GM19455 (cell line): ENCODE data around the gene OR5K4.

Experiments used
- ATAC-seq: cut with Tn5 transposase; IDR thresholded peaks from one replicate; pipeline ENCODE4 v1.9.1; 2021; ENCODE audit not compliant: unreplicated experiment

OR5K4 gene, protein sequence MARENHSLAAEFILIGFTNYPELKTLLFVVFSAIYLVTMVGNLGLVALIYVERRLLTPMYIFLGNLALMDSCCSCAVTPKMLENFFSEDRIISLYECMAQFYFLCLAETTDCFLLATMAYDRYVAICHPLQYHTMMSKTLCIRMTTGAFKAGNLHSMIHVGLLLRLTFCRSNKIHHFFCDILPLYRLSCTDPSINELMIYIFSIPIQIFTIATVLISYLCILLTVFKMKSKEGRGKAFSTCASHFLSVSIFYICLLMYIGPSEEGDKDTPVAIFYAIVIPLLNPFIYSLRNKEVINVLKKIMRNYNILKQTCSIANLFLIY

DNA sequence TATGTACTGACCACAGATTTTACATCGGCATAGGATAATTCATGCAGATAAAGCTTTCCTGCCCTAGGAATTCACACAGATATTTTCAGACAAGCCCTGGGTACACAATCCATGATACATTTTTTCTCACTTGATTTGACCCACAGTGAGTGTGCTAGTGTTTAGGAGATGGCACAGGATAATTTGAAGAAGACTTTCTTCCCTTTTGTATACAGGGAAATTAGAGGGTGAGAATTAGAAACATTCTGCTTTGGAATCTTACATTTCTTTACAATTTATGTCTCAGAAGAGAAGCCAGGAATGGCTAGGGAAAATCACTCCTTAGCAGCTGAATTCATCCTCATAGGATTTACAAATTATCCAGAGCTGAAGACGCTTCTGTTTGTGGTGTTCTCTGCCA is at the start of gene OR5K4:
Gene OR5K4, plus strand, starts transcription at position 301 of the 400 bp plus-strand sequence. Its CDS starts 0 bp downstream, at position 301.
- no peak for ATAC-seq

DNA sequence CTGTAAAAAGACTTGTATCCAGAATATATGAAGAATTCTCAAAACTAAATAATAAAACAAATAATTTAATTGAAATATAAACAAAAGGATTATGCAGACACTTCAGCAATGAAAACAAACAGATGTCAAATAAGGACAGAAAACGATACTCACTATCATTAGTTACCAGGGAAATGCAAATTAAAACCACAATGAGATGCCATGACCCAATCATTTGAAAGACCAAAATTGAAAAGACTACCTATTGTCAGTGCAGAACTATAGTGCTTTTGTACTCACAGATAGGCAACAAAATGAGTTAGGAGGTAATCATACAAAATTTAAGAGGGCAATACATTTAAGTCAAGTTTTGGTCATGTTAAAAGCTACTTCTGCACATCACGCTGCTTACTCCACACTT is 31.6 kb upstream of the OR5K4 start:
- no peak for ATAC-seq

DNA sequence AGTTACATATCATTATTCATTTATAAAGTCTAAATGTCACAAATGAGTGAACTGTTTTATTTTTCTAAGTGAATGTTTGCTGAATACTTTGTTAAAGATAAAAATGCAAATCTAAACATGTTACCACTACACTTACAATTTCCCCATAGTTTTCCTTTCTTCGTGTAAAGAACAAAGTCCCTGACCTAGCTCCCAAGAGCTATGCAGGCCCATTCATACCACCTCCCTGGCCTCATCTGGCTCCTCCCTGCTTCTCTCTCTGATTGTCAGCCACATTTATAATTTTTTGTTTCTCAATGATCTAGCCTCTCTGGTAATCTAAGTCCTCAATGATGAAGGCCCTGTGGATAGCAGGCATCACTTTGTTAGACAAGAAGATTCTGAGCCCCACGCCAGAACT is 31.0 kb upstream of the OR5K4 start:
- ATAC-seq, result no peak

DNA sequence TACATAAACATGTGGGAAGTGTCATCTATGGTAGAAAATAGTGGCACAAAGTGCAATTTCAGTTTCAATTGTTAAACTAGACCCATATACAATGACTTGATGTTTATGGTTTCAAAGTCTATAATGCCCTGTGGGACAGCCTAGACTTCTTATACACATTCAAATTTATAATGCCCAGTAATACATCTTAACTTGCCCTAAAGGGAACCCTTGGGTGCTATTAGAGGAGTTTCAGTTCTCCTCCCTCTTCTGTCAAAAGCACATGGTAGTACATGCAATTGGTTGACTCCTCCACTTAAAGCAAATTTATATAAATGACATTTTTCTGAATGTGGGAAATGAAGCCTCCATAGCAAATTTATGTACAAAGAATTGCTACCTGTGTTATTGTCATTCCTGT is 30.2 kb upstream of the OR5K4 start:
- no peak for ATAC-seq

DNA sequence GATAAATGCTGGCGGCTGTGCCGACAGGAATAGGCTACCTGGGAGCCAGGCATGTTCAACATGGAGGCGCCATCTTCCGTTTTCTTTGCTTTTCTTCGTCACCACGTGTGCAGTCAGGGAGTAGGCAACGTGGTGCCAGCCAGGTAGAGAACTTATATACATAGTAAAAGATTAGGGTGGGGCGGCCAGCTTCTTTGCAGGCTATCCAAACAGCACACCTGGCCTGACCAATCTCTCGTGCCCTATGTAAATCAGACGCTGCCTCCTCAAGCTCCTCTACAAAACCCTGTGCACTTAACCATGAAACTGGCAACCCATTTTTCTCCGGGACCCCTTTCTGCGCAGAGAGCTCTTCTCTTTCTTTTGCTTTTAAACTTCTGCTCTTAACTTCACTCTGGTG is 28.6 kb upstream of the OR5K4 start:
- no peak for ATAC-seq

DNA sequence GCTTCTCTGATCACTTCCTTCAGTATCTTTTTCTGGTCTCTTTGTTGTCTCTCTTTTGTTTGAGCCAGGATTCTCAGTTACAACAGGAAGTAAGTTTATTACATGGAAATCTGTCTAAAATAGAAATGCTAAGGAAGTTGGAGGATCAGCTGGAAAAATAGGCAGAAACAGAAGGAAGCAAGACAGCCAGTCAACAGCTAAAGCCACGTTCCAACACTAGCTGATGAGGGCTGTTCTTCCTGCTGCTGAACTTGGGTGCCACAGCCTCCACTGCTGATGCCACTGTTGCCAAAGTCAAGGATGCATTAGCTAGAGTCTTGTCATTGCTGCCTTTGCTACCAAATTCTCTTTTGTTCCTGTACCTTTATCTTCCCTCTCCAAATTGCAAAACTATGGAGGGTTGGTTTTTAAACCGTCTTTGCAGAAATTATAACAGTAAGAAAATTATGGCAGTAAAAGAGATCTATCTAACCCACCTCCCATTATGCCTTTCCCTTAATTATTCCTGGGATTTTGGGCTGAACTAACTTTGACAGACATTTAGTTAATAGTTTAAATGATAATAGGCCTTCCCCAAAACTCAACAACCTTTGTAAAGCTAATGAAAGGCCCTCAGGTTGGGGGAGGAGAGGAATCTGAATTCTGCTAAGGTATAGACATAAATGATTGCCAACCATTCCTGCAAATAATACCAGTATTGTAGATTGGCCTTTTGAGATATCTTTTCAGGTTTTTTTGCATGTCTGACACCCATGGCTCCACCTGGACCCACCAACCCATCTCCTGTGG is 27.4 kb upstream of the OR5K4 start:
- no peak for ATAC-seq

DNA sequence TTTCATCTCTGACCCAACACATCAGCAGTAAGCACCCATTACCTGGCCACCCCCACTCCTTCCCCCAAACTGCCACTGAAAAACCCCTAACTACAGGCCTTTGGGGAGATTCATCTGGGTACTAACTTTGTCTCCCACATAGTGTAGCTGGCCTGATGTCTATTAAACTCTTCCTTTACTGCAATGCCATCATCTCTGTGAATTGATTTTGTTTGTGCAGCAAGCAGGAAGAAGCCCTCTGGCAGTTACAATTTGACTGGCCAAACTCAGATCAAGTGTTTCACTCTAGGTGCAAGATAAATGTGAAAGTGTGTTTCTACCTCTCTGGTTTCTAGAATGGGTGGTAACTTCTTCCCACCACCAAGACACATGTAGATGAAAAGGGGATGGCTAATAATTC is 26.7 kb upstream of the OR5K4 start:
- ATAC-seq, result peak; percentile 74

DNA sequence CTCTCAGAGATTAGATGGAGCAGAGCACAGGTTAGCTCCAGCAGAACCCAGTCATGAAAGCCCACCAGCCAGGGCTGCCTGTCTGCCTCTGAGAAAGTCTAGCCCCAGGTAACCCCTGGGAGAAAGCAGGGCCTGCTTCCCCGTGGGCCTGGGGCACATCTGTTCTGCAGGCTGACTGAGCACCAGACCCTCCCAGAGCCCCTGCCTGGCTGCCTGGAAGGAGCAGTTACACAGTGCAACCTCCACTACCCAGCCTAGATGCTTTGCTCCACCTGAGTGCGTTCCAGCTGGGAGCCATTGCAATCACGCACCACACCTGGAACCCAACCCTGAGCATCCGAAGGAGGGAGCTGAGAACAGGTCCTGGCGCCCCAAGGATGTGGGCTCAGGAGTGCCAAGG is 24.7 kb upstream of the OR5K4 start:
- ATAC-seq, result no peak

DNA sequence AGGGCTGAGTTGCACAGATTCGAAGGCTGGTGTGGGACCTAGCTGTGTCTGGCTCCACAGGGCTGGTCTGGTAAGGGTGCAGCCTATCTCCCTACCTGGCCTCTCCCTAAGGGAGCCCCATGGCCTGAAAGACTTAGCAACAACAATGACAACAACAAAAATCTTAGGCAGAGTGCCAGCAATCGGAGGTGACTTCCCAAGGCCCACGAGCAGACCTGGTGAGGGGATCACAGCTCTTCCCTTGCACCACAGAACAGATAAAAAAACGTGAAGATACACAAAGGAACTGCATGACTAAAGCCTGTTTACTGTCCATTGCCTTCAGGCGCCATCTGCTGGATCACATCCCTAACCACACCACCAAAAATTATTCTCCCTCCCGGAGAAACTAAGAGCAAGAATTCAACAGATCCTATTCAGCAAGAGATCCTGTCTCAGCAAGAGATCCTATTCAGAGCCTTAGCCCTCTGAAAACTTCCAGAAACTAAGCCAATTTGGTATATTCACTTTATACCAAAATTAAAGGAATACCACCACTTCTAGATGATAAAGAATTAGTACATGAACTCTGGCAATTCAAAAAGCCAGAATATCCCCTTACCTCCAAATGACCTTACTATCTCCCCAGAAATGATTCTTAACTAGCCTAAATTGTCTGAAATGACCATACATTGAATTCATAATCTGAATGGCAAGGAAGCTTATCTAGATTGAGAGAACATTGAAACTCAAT is 24.1 kb upstream of the OR5K4 start:
- ATAC-seq, result peak; percentile 68

DNA sequence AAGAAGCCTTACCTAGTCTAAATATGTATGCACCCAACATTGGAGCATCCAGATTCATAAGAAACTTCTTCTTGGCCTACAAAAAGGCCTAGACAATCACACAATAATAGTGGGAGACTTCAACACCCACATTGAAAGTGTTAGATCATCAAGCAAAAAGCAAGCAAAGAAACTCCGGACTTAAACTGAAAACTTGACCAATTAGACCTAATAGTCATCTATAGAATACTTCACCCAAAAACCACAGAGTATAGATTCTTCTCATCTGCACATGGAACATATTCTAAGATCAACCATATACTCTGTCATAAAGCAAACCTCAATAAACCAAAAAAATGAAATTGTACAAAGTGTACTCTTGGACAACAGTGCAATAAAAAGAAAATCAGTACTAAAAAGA is 22.3 kb upstream of the OR5K4 start:
- no peak for ATAC-seq

DNA sequence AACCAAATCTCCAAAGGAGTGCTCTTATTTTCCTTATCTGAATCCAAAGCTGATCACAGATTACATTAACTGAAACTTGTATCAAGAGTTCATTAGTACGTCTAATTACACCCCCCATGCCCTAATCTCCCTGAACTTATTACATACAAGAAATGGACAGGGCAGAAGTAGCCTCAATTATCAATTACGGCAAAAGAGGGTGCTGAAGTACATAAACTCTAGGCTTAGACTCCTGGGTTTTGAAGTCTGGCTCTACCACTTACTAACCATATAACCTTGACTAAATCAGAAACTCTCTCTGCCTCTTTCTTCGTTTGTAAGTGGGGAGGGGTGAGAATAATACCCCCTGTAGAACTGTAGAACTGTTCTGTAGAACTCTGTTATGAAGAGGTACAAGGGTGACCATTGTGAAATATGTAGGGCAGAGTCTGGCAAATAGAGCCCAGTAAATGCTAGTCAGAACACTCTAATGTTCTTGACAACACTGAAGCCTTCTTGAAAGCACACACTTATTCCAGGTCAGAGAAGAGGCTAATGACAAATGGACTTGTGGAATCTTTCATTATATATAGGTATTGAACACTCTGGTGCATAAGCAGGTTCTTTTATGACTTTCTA is 19.6 kb upstream of the OR5K4 start:
- peak; percentile 65 for ATAC-seq

DNA sequence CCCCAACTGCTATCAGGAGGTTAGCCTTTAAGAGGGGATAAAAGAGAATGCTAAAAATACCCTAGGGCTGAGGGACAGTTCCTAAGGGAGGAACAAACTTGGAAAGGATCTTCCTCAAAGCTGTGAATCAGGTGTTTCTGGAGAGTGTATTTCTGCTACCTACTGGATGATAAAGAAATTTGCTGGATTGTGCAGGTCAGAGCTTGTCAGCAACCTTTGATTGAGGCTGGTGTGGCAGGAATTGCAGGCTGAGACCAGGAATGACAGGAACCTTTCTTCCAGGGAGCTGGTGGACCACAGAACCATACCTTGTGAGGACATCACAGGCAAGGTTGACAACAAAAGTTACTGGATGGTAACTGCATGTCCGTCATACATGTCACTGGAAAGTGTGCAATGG is 14.6 kb upstream of the OR5K4 start:
- no peak for ATAC-seq

DNA sequence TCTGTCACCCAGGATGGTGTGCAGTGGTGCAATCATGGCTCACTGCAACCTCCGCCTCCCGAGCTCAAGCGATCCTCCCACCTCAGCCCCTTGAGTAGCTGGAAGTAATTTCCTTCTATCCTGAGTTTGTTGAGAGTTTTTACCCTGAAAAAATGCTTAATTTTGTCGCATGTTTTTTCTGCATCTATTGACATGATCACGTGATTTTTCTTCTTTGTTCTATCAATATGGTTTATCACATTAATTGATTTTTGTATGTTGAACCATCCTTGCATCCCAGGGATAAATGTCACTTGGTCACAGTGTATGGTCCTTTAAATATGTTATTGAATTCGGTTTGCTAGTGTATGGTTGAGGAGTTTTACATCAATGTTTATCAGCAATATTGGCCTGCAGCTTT is 11.9 kb upstream of the OR5K4 start:
- ATAC-seq, result no peak

DNA sequence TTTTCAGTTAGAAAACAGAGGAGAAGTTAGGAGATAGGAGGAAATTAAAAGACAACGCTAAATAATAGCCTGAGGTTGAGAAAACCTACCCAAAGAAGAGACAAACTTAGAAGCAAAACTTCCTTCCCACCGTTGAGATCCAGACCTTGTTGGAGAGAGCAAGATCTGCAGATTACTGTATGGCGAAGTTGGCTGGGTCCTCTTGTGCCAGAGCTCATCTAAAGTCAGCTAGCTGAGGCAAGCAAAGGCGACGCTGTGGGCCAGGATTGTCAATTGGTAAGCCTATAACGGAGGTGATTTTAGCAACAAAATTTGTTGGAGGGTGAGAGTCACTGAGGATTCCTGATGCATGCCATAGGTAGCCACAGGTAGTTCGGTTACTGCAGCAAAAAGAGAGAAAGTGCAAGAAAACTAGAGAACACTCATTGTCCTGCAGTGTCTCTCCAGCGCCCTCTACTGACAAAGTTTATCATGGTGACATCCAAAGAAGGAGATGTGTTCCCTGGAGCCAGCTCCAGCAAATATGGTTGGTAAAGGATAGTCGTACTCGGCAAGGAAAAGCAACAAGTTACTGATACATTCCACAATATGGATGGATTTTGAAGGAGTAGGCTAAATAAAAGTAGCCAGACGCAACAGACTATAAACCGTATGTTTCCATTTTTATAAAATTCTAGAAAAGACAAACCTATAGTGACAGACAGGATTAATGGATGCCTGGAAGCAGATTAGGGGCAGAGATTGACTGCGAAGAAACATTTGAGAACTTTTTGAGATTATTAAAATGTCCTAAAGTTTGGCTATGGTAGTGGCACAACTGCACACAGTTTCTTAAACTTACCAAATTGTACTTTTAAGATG is 9.8 kb upstream of the OR5K4 start:
- ATAC-seq, result peak; percentile 57

DNA sequence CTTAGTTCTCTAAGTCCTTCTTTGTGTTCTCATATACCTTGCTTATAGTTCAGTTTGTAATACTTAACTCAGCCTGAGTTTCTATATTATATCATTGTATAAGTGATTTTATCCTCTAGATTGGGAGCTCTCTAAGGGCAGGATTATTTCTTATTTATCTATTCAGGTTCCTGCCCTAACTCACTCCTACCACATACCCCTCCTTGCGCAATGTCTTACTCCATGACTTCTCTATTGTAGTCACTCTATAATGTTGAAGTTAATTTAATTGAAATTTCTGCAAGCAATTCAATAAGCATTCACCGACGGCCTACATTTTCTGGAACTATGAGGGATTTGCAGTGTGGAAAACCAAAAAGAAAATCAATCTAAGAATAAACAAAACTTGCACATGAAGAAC is 3.6 kb upstream of the OR5K4 start:
- no peak for ATAC-seq

DNA sequence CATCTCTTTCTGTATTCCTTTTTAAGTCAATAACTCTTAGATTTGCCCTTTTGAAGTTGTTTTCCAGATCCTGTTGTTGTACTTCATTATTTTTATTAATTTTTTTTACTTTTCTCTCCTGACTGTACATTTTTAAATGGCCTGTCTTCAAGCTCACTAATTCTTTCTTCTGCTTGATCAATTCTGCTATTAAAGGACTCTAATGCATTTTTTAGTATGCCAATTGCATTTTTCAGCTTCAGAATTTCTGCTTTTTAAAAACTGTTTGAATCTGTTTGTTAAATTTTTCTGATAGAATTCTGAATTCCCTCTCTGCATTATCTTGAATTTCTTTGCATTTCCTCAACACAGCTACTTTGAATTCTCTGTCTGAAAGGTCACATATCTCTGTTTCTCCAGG is 5.6 kb downstream of the OR5K4 start:
- ATAC-seq, result no peak

DNA sequence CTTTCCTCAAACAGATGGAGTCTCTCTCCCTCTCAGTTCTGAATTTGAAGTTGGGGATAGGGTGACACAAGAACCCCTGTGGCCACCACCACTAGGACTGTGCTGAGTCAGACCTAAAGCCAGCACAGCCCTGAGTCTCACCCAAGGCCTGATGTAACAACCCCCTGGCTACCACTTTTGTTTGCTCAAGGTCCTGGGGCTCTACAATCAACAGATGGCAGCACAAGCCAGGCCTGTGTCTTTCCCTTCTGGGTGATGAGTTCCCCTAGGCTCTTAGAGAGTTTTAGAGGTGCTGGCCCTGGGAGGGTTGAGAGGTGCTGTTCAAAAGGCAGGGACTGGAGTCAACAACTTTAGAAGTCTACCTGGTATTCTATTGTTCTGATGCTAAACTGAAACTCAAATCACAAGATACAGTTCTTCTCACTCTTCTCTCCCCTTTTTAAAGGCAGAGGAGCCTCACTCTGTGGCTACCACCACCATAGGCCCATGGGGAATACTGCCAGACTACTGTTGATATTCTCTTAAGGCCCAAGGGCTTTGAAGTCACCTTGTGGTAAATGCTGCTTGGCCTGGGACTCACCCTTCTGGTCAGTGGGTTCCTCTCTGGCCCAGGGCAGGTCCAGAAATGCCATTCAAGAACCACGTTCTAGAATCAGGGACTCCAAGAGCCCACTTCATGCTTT is 6.5 kb downstream of the OR5K4 start:
- peak; percentile 72 for ATAC-seq

DNA sequence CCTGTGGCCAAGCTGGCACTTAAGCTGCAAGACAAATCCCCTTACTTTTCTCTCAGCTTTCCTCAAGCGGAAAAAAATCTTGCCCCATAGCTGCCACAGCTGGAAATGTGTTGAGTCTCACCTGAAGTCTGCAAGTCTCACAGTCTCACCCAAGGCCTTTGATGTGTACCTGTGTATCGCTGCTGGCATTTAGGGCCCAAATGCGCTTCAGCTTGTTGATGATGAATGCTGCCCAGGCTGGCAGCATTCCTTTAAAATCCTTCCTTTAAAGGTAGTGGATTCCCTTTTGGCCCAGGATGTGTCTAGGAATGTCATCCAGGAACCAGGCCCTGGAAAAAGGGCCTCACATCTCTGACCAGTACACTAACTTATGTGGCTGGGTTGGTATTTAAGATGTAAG is 7.0 kb downstream of the OR5K4 start:
- no peak for ATAC-seq

DNA sequence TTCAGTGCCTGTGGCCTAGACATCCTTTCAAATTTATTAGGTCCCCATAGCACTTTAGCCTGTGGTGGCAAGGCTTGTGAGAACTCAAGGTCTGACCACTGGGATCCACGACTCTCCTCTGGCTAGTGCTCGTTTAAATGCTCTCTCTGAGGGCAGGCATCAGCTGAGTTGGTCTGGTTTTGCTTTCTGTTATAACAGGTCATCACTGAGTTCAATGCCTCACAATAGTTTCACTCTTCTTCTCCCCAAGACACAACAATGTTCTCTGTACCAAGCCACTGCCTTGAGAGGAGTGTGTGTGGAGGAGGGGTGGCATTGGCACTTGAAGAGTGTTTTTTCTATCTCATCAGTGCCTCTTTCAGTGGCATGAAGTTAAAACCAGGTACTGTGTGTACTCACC is 7.6 kb downstream of the OR5K4 start:
- no peak for ATAC-seq
